ENCODE data around the gene ABCA3.

The ABCA3 gene

GRCh38 chr16:2359919-2360318 lies 19.4 kb upstream of the ABCA3 start:
- Histone ChIP-seq H3K4me3 (no peak overlapping the region), H3K27ac (no peak overlapping the region)

- no peak overlapping the region for H3K27ac ChIP-seq
- no peak overlapping the region for H3K4me3 ChIP-seq
Observed at GRCh38 chr16:2358811-2359210, 18.3 kb upstream of the ABCA3 start.

DNA sequence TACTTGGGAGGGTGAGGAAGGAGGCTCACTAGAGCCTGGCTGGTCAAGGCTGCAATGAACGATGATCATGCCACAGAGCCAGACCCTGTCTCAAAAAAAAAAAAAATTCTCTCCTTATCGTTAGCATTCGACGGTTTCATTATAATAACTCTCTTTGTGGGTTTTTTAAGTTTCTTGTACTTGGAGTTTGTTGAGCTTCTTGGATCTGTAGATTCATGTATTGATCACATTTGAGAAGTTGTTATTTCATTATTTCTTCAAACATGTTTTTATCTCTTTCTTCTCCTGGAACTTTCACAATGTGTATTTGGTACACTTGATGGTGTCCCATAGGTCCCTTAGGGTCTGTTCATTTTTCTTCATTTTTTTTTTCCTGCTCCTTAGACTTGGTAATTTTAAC lies 16.8 kb upstream of the ABCA3 start:
- H3K27ac ChIP-seq: no peak overlapping the region
- no peak overlapping the region for H3K4me3 ChIP-seq

DNA sequence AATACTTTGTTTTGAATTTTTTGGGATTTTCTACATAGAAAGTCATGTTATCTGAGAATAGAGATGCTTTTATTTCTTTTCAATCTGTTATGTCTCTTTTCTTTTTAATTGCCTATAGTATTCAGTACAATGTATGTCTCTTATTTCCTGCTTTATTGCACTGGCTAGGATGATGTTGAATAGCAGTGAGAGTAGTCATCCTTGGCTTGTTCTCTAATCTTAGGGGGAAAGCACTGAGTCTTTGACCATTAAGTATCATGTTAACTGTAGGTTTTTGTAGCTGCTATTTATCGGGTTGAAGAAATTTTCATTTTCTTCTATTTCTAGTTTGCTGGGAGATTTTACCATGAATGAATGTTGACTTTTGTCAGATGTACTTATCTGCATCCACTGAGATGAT lies 10.0 kb upstream of the ABCA3 start:
- Histone ChIP-seq H3K27ac (no peak overlapping the region), H3K4me3 (no peak overlapping the region)

- Histone ChIP-seq H3K4me3 (no peak overlapping the region), H3K27ac (no peak overlapping the region)
Observed at GRCh38 chr16:2343211-2343610, 2.7 kb upstream of the ABCA3 start.

- no peak overlapping the region for H3K4me3 ChIP-seq
- H3K27ac ChIP-seq: no peak overlapping the region
Observed at GRCh38 chr16:2341456-2342447, 1.2 kb upstream of the ABCA3 start.

GRCh38 chr16:2339521-2340484 lies 725 bp downstream of the ABCA3 start:
- peak overlapping the region; percentile 49 to 72 (median 56) for H3K4me3 ChIP-seq
- H3K27ac ChIP-seq: peak overlapping the region in 5 of 21 experiments; percentile 1 to 55 (median 14)

GRCh38 chr16:2337431-2338296 lies 2.9 kb downstream of the ABCA3 start:
- Histone ChIP-seq H3K27ac (no peak overlapping the region), H3K4me3 (no peak overlapping the region)

DNA sequence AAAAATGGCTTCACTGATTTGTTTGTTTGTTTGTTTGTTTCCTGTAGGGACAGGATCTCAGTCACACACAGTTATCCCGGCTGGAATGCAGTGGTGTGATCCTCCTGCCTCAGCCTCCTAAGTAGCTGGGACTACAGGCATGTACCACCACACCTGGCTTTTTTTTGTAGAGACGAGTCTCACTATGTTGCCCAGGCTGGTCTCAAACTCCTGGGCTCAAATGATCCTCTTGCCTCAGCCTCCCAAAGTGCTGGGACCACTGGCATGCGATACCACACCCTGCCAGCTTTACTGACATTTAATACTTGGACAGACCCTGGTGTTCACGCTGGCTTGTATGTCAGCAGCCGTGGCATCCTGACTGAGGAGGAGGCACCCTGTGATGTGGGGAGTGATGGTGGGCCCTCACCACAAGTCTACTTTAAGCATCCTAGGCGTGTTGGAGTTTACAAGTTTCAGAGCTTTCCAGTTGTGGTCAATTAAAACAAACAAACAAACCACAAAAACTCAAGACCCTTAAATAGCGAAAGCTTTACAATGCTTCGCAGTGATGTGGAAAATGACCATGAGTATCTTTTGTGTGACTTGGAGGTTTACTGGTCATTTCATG lies 5.1 kb downstream of the ABCA3 start:
- H3K4me3 ChIP-seq: no peak overlapping the region
- H3K27ac ChIP-seq: no peak overlapping the region

DNA sequence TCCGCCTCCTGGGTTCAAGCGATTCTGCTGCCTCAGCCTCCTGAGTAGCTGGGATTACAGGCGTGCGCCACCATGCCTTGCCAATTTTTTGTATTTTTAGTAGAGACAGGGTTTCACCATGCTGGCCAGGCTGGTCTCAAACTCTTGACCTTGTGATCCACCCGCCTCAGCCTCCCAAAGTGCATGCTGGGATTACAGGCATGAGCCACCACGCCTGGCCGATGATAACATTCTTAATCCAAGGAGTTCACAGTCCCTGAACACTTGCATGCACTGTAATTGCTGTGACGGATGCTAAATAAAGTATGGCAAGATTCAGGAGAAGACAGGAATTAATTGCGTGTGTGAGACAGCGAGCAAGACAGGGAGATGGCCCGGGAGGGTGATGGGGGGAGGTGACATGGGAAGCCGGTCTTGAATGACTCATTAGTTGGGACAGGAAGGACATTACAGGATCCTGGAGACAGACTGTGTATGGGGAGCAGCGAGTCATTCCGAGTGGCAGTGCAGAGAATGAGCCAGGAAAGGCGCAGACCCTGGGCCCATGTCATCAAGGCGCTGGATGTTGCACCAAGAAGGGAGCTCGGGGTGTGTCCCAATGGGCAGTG lies 6.7 kb downstream of the ABCA3 start:
- Histone ChIP-seq H3K27ac (no peak overlapping the region), H3K4me3 (no peak overlapping the region)

- H3K4me3 ChIP-seq: no peak overlapping the region
- no peak overlapping the region for H3K27ac ChIP-seq
Observed at GRCh38 chr16:2333231-2333630, 7.3 kb downstream of the ABCA3 start.

DNA sequence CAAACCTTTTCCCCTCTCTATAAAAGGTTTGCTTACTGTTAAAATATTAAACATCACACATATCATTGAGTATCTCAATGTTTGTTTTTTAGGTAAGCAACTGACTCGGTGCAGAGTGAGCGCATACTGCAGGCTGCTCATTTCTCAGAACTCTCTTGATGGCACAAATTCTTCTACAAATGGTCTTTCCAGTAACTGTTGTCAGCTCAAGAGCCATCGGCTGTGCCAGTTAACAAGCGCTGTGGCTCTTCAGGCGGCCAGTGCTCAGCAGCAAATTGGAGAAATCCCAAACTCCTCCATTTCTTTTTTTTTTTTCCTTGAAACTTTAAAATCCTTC lies 8.6 kb downstream of the ABCA3 start:
- no peak overlapping the region for H3K27ac ChIP-seq
- no peak overlapping the region for H3K4me3 ChIP-seq

- Histone ChIP-seq H3K27ac (no peak overlapping the region), H3K4me3 (no peak overlapping the region)
Observed at GRCh38 chr16:2331199-2331930, 9.2 kb downstream of the ABCA3 start.

- no peak overlapping the region for H3K27ac ChIP-seq
Observed at GRCh38 chr16:2329532-2329931, 11.0 kb downstream of the ABCA3 start.

GRCh38 chr16:2328428-2328827 lies 12.1 kb downstream of the ABCA3 start:
- H3K4me3 ChIP-seq: no peak overlapping the region
- no peak overlapping the region for H3K27ac ChIP-seq

More at GRCh38 chr16:2329532-2329931, 11.0 kb downstream of the ABCA3 start:
- no peak overlapping the region for H3K4me3 ChIP-seq

DNA sequence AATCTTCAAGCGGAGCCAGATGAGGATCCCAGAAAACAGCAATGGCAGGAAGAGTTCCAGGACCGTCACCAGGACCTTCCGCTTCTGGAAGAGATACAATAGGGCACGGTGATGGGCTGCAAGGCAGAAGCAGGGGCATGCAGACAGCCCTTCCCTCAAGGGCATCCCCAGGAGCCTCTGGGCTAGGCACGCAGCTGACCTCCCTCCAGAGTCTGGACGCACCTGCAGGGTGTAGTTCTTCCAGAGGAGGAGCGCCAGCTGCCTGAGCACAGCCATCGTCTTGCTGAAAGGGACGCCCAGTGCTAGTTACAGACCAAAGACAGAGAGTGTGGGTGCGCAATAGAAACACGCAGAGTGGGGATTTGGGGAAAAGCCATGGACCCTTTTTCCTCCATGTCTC lies 14.3 kb downstream of the ABCA3 start:
- Histone ChIP-seq H3K27ac (no peak overlapping the region), H3K4me3 (no peak overlapping the region)

GRCh38 chr16:2325791-2326190 lies 14.7 kb downstream of the ABCA3 start:
- no peak overlapping the region for H3K27ac ChIP-seq

GRCh38 chr16:2325181-2325580 lies 15.3 kb downstream of the ABCA3 start:
- Histone ChIP-seq H3K27ac (no peak overlapping the region), H3K4me3 (no peak overlapping the region)

More at GRCh38 chr16:2325791-2326190, 14.7 kb downstream of the ABCA3 start:
- H3K4me3 ChIP-seq: no peak overlapping the region
